IPS-18c (cell line): Measurements from ENCODE around the gene TFAP2E.

Experiments used
- H3K4me3 ChIP-seq: 2 replicates; pipeline ENCODE4 v1.7.0; 2013; ENCODE audit warnings: low read depth, mild to moderate bottlenecking, low read length, moderate library complexity; ENCODE audit not compliant: insufficient read depth
- H3K9me3 ChIP-seq: one replicate; pipeline ENCODE4 v1.6.1; 2013; ENCODE audit warnings: mild to moderate bottlenecking, low read length, moderate library complexity; ENCODE audit not compliant: control insufficient read depth, insufficient read depth

TFAP2E gene

DNA sequence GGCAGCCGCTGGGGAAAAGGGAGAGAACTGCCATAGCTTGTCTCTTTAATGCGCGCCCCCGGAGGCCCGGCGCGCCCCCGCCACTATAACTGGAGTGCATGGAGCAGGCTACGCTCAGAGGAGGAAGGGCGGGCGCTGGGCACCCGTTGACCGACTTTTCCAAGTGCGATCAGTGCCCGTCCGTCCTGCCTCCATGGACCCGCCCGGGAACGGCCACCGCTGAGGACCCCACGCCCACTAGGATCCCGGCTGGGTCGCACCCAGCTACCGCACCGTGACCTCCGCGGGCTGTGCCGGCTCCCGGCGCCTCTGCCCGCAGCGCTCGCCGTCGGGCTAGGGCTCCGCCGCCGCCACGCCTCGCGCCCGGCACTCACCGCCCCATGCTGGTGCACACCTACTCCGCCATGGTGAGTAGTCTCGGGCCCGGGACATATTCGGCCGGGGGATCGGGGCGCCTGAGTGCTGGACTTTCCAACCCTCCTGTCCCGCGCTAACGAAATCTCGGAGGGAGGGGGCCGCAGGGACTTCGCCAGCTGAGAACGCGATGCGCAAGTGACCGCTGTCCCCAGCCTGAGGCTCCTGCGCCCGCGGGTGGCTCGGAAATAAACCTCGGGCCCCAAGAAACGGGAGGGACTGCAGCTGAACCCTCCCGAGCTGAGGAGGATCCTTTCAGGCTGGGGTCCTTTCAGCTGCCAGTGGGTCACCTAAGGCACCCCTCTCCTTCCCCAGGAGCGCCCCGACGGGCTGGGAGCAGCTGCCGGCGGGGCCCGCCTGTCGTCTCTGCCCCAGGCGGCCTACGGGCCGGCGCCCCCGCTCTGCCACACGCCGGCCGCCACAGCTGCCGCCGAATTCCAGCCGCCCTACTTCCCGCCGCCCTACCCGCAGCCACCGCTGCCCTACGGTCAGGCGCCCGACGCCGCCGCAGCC is at the start of gene TFAP2E:
TSS of gene TFAP2E (plus strand) at position 117 of the 927 bp plus-strand sequence. CDS start at position 381, 264 bp downstream.
- H3K9me3 ChIP-seq = no peaks in the 10 kb centered on the region
- peak within 1 kb of the TSS; percentile 79 for H3K4me3 ChIP-seq

DNA sequence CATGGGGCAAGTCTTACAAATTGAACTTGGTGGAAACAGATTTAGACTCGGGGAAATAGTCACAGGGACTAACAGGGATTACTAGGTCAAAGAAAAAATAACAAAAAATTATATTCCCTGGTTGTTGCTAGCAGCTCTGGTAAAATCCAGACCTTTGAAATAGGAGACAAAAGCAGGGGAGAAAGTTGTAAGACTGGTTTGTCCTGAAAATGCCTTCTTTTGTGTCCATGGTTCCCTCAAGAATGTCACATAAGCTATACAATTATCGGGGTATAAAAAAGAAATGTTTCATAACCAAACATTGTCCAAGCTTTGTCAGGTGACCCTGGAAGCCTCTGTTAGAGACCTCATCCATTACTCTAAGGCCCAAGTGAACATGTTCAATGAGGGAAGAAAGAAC is 49.0 kb upstream of the TFAP2E start:
- H3K9me3 ChIP-seq = no peaks in the 10 kb centered on the region
- H3K4me3 ChIP-seq = no peak overlapping the region

DNA sequence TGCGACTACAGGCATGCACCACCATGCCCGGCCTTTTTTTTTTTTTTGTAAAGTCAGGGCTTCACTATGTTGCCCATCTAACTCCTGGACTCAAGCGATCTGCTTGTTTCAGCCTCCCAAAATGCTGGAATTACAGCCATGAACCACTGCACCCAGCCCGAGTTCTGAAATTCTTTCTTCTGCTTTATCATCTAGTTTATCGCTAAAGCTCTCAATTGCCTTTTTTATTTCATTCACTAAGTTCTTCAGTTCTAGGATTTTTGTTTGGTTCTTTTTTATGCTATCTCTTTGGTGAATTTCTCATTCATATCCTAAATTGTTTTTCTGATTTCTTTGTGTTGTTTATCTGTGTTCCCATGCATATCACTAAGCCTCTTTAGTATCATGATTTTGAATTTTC is 42.9 kb upstream of the TFAP2E start:
- Histone ChIP-seq H3K4me3 (no peak overlapping the region), H3K9me3 (peaks cover 2% of the 10 kb centered on the region)

DNA sequence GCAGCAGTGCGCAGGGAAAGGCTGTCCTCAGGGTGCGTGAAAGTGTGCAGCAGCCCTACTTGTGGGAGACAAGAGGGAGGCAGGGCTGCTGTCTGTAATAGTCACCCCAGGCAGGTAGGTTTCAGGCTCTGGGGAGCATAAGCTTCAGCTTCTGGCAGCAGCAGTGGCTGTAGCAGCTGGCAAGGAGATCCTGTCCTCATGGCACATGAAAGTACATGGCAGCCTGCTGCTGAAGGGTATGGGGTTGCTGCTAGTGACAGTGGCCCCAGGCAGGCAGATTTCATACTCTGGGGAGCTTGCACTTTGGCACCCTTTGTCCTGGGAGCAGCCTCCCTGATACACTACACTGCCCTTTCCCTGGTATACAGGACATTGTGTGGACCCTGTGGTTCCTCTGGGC is 42.2 kb upstream of the TFAP2E start:
- Histone ChIP-seq H3K9me3 (peaks cover 2% of the 10 kb centered on the region), H3K4me3 (no peak overlapping the region; the same call in 1 of the 2 replicates)

DNA sequence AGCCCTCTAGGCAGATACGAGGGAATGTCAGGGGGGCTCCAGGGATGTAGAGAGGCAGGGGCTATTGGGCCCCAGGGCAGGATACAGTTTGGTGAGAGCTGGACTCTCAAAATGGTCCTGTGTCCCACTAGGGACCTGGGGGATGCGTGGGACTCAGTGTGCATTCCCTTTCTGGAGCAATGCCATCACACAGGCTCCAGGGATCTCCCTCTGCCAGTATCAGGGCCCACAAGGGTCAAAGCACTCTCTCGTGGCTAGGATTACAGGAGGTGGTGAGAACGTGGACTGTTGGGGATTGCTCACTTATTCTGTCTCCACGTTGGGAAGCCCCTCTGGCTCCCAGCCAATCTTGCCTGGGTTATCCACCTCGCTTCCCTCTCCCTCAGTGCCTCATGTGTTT is 41.7 kb upstream of the TFAP2E start:
- Histone ChIP-seq H3K4me3 (no peak overlapping the region), H3K9me3 (peaks cover 2% of the 10 kb centered on the region)

DNA sequence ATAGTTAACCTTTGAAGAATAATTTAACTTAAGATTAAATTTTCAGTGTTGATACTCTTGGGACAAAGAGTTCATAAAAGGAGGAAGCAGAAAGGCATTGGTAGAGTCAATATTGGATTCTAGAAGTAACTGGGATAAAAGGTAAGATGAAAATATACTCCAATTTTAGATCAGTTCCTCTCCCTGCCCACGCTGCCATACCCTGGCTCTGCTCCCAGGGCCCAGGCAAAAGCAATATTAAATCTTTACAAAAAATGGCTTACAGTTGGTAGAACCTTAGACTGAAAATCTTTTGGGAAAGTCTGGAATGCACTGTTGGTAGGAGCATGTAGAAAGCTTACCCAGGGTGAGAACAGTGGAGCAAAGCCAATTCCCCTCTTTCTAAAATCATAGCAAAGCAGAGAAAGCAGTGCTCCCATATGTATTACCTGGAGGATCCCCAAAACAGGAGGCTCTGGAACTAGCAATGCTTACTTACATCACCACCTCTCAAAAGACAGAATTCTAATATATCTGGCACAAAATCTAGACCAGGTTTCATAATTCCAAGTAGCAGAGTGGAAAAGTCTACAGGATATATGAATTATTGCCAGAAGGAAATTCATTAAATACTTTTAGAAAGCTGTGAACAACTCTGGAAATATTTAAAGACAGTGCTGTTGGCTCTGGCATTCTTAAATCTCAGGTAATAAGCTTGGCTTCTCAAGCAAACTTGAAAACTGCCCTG is 40.5 kb upstream of the TFAP2E start:
- Histone ChIP-seq H3K4me3 (no peak overlapping the region), H3K9me3 (peaks cover 2% of the 10 kb centered on the region)

DNA sequence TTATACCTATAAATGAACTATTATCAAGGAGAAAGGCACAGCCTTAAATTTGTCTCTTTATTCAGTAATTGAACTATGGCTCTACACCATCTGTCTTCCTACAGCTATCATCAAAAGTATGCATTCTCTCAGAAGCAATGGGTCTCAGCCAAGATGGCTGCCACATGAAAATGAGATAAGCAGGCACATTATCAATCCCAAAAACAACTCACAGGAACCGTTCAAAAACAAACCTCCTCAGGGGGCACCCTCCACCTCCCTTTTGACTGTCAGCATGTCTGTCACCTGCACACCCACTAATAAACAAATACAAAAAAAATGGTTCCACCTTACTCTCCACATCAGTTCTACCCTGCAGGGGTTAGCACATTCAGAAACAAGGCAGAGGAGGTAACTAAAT is 39.5 kb upstream of the TFAP2E start:
- H3K9me3 ChIP-seq = peaks cover 2% of the 10 kb centered on the region

DNA sequence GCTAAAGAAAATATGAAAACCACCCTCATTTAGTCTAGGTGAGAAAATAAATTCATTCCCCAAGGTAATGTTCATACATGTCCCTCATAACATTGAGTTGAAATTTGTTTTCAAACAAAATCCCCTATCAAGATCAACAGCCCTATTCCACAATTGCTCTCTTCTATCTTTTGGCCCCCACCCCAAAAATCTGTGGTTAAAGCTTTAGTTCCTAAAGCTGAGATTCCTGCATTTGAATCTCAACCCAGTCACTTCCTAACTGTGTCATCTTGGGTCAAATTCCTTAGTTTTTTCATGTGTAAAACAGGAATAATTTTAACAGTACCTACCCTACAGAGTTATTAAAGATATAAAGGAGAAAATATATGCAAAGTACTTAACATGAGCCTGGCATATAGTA is 37.9 kb upstream of the TFAP2E start:
- no peak overlapping the region for H3K4me3 ChIP-seq

More for the DNA sequence above, 39.5 kb upstream of the TFAP2E start:
- H3K4me3 ChIP-seq = no peak overlapping the region; the same call in 1 of the 2 replicates

DNA sequence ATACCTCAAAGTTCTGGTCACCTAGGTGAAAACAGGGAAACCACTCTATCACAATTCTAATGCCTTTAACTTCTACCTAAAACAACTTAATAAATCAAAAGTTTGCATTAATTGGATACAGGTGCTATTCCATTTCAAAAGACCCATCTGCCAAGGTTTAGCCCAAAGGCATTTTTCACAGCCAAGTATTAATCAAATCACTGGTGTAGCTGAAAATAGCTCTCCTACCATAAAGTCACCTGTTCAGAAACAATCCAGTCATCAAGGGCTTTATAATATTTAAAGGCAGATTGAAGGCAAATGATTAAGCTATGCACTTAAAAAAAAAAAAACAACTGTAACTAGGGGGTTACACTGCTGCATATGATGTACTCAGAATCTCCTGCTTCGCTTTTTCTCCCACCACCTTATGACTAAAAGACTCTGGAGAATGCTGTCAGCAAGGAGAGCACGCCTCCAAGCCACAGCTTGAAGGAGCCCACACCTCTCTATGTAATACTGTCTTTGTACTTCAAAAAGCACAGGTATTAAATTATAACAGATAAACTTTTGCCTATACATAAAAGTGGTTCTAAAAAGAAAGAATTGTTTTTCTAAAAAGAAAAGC is 36.5 kb upstream of the TFAP2E start:
- no peak overlapping the region for H3K4me3 ChIP-seq
- H3K9me3 ChIP-seq = no peaks in the 10 kb centered on the region

More for the DNA sequence above, 37.9 kb upstream of the TFAP2E start:
- no peaks in the 10 kb centered on the region for H3K9me3 ChIP-seq

DNA sequence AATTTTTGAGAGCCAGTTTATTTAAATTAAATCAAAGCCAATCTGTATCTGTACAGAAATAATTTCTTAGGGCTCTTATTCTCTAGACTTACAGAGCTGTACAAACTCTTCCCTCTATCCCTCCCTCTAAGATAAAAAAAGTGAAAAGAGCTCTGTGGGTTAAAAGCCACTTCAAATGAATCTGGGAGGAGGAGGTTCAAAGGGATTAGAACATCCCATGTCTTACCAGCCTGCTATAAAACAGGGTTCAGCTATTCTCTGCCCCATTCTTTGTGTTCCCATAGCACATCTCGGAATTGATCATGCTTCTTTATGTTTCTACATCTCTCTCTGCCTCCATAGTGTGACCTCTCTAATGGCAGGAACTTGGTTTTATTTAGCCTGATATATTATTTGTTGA is 35.3 kb upstream of the TFAP2E start:
- no peak overlapping the region for H3K4me3 ChIP-seq

DNA sequence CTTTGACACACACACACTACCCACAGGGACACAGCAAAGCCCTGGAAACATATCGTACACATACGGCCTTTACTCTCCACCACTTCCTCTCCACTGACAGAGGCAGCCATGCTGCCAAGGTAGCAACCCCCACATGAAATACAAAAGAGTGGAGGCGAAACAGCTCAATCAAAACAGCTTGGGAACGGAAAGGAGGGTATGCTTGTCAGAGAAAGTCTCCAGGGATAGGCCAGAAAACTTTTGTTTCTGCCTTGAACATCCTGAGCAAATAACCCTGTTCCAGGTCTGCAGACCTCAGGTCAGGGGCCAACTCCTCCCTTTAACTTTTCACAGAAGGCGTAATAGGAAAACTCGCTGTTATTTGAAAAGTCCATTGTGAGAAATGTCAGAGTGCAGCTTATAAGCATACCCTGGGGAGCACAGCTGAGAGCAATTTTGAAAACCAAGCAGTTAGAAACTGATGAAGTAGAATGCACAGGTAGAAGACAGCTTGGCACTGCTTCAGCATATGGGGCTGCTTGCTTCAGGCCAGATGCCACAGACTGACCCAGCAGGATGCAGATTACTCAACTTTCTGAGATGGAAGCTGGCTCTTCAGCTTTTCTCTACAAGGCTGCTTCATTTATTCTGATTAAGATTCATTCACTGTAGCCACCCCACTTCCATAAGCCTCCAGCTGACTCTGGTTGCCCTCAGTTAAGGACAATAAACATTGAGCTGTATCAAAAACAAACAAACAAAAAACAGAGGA is 33.9 kb upstream of the TFAP2E start:
- no peak overlapping the region for H3K4me3 ChIP-seq
- H3K9me3 ChIP-seq = no peaks in the 10 kb centered on the region

More for the DNA sequence above, 35.3 kb upstream of the TFAP2E start:
- no peaks in the 10 kb centered on the region for H3K9me3 ChIP-seq

DNA sequence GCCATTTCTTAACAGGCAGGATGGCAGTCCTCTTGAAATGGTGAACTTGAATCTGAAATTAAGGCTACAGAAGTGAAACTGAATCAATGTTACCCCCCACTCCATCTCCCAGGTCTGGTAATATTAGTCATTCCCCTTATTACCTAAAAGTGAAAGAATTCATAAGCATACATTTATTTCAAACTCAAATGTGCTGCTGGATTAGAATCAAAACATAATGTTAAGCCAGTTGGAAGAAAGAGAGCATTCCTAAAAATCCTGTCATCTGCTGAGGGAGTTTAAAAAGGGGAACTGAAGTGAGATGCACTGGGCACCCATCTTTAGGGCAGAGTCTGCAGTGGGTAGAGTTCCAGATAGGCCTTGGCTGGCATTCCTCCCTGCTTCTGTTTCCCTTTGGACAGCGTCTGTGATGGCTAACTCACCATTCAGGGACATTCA is 33.3 kb upstream of the TFAP2E start:
- Histone ChIP-seq H3K9me3 (no peaks in the 10 kb centered on the region), H3K4me3 (no peak overlapping the region)

DNA sequence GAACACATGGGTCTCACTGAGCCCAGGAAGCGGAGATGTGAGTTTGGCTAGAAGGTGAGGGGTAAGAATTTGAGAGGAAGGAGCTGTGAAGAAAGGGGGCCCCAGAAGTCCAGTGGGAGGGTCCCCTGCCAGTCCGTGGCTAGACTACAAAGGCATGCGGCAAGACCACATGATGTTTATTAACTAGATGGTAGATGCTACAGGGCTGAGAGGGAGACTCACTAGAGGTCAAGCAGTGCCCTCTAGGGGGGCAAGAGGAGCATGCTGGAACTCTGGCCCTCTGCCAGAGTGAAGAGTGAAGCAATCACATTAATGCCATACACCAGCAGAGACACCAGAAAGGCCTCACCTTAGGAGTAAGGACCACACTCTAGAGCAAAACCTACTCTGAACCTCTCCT is 28.1 kb upstream of the TFAP2E start:
- Histone ChIP-seq H3K9me3 (no peaks in the 10 kb centered on the region), H3K4me3 (no peak overlapping the region)

DNA sequence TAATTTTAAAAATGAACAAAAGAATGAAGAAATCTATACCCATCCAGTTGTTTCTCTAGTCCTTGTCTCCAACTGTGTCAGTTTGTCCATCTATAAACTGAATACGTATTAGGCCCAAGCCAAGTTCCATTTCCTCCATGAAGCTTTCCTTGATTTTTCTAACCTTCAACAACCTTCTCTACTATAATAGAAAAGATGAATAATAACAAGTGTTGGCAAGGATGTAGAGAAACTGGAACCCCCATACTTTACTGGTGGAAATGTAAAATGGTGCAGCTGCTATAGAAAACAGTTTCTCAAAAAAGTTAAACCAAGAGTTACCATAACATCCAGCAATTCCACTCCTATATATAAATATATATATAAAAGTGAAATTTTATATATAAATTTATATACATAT is 26.5 kb upstream of the TFAP2E start:
- no peaks in the 10 kb centered on the region for H3K9me3 ChIP-seq
- no peak overlapping the region for H3K4me3 ChIP-seq

DNA sequence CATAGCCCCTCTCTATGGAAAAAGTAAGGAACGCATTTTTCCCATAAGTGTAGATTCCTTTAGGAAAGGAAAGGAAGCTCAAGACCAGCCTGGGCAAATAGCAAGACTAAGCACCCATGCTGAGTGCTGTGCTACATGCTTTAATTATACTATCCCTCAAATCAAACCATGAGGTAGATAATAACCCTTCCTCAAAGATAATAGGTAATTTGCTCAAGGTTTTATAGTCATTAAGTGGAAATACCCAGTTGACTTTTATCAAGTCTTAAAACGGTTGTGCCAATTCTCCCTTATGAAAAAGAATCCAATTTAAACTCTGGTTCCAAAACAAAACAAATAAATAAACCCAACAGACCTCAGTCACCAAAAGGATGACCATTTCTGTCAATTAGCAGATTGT is 19.3 kb upstream of the TFAP2E start:
- Histone ChIP-seq H3K9me3 (no peaks in the 10 kb centered on the region), H3K4me3 (no peak overlapping the region)

DNA sequence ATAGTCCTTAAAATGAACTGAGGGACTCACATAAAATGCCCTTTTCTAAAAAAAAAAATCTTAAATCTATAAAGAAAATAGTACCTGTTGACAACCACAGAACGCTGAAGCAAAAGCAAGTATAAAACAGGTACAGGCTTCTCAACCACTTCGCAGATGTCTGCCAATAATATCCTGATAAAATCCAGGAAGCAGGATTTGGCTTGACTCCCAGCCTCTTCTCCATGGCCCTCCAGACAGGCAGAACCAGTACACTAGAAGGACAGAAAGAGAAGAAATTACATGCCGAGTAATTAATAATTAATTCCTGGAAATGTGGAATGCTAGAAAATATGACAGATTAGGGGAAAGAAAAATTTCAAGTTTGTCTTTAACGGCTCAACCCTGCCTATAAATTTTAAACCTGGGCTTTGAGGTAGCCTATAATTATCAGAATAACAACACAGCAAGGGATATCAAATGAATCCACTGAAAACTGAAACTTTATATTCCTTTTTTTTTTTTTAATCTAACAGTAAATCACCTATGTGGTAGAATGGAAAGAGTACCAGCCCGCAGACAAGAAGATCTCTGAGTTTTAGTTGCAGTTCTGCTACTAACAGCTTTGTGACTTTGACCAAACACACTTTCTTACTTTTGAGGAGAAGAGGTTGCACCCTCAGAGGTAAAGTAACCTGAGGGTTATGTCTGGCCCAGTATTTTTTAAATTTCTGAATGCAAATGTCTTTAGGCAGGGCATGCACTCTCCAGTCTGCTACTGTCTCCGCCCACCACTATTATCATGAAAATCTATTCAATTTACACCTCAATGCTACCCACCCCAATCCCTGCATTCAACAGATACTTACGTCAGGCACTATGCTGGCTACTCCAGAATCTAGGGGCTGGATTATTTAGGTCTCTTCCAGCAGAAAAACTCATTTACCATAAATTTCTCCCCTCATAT is 18.6 kb upstream of the TFAP2E start:
- H3K4me3 ChIP-seq = peak overlapping the region; percentile 97; the same call in 1 of the 2 replicates
- no peaks in the 10 kb centered on the region for H3K9me3 ChIP-seq
